Transverse colon (tissue), 3 donors: ENCODE results near the gene ARHGEF10L.

Experiments
- POLR2A ChIP-seq: fragments of 450-650 bp; IDR thresholded peaks from one replicate; pipeline ENCODE4 v1.6.1; 2016; ENCODE audit warnings: antibody characterized with exemption, mild to moderate bottlenecking, moderate library complexity
- TF ChIP-seq, protein P1 (sequence below), 5 experiments: fragments of 200-600 bp in 3 of 5; fragments of 450-650 bp in 2 of 5; sonication (generic) in 3 of 5; IDR thresholded peaks; 1 replicate in 2 of 5; 2 replicates in 3 of 5; pipeline ENCODE4 v1.5.1; 2016 to 2017; ENCODE audit warnings: antibody characterized with exemption in 5 of 5, inconsistent platforms in 3 of 5, mild to moderate bottlenecking in 2 of 5, moderate library complexity in 1 of 5

GRCh38 chr1:17510138-17510537 is 29.4 kb upstream of the ARHGEF10L start:
- TF ChIP-seq POLR2A = no peak
- TF ChIP-seq, protein P1, sequence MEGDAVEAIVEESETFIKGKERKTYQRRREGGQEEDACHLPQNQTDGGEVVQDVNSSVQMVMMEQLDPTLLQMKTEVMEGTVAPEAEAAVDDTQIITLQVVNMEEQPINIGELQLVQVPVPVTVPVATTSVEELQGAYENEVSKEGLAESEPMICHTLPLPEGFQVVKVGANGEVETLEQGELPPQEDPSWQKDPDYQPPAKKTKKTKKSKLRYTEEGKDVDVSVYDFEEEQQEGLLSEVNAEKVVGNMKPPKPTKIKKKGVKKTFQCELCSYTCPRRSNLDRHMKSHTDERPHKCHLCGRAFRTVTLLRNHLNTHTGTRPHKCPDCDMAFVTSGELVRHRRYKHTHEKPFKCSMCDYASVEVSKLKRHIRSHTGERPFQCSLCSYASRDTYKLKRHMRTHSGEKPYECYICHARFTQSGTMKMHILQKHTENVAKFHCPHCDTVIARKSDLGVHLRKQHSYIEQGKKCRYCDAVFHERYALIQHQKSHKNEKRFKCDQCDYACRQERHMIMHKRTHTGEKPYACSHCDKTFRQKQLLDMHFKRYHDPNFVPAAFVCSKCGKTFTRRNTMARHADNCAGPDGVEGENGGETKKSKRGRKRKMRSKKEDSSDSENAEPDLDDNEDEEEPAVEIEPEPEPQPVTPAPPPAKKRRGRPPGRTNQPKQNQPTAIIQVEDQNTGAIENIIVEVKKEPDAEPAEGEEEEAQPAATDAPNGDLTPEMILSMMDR (IDR thresholded peaks at IDR 0.05) = no peak
